ENCODE results near the gene CHD2. TPM values are rescaled to one million over a fixed set of nuclear protein-coding genes. Genes with fewer than 3 reads are reported as not detected.

The CHD2 gene
- total RNA-seq, 2 experiments from 2014 or later, result 129 to 148 TPM

DNA sequence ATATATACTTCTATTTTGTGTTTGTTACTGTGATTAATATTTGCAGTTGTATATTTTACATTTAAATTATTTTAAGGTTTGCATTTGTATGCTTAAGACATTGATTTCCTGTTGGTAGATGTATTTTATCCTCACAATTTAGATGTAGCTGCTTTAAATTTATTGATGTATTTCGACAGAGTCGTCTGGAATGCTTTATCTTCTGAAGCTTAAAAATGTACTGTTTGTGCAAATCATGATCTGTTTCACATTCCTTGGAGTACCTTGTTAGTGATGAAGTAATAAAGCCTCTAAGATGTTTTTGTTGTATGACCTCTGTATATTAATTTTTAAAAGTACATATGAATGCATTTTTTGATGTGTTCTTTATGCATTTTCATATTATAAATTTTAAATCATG, 1.9 kb downstream of the CHD2 start:
- POLR2A ChIA-PET, result interaction anchor here (1.3 to 4.9 kb wide), 3 partner anchors 17 to 91 kb away, joined by 3 to 56 read pairs (median 12); no protein-coding TSS in a partner anchor
- H3K27me3 Mint-ChIP-seq, result no peaks in the 10 kb centered on the region
- peaks cover 58% of the 10 kb centered on the region for H3K4me1 Mint-ChIP-seq

DNA sequence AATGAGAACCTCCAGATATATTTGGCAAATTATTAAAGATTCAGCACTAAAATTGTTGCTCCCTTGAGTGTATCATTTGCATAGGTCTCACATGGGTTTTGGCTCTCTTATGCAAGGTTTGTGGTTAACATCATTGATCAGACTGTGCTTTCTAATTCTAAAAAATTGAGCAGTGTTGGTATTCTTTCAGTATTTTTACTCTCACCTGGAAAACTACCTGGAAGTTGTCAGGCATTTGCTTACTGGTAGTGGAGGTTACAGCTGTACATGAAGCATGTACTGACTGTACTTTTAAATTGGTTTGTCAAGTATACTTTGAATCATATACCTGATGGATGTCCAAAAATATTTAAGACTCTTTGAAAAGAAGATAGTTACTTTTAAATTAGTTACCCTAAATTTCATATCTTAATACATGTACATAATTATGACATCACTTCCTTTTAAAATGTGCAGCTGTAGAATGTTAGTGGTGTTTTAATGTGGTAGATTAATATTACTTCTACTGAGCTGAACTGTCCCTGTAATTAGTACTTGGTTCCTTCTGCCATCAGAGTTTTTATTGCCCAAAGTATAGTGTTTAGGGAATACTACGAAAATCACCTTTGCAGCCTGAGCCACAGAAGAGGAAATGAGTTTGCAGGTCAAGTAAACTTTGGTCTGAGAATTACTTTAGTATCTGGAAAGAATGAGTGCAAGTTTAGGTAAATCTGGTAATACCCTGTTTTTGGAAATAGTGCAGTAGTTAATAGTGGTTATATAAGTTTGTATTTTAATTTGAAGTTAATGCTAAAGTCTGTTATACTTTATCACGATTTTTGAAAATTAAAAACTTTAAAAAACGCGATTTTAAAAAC, 2.8 kb downstream of the CHD2 start:
- Mint-ChIP-seq H3K9me3 (peaks cover 7% of the 10 kb centered on the region), H3K4me3 (peak overlapping the region; percentile 80), H3K36me3 (ENCODE audit: low read depth) (peaks cover 68% of the 10 kb centered on the region), H3K27me3 (no peaks in the 10 kb centered on the region), H3K4me1 (peaks cover 59% of the 10 kb centered on the region), H3K27ac (peak overlapping the region; percentile 99)
- ChIA-PET CTCF (interaction anchor here (3.0 kb wide), 1 partner anchor 94 kb away, joined by 26 read pairs; no protein-coding TSS in a partner anchor), POLR2A (interaction anchor here (0.5 to 4.9 kb wide), 5 partner anchors 18 to 92 kb away, joined by 3 to 56 read pairs (median 5); no protein-coding TSS in a partner anchor)
- DNase-seq, result no peak

More for the DNA sequence above, 1.9 kb downstream of the CHD2 start:
- Mint-ChIP-seq H3K9me3 (peaks cover 12% of the 10 kb centered on the region), H3K36me3 (ENCODE audit: low read depth) (peaks cover 72% of the 10 kb centered on the region), H3K4me3 (peak overlapping the region; percentile 80), H3K27ac (peak overlapping the region; percentile 100)
- no peak for DNase-seq
- CTCF ChIA-PET, result interaction anchor here (3.0 kb wide), 1 partner anchor 93 kb away, joined by 26 read pairs; no protein-coding TSS in a partner anchor

DNA sequence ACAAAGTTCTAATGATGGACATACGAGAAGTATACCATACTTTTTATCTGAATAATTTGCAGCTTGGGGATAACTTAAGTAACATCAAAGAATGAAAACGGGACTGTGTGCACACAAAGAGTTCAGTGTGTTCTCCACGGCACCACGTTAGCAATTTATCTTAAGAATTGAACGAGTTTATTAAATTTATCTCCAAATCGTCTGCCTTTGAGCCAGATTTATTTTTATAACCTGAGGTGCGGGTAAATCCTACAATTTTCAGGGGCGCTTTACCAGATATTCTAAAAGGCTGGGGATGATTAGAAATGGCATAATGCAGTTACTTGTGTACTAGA, 3.5 kb downstream of the CHD2 start:
- H3K27ac Mint-ChIP-seq, result peak overlapping the region; percentile 99
- peaks cover 7% of the 10 kb centered on the region for H3K9me3 Mint-ChIP-seq

DNA sequence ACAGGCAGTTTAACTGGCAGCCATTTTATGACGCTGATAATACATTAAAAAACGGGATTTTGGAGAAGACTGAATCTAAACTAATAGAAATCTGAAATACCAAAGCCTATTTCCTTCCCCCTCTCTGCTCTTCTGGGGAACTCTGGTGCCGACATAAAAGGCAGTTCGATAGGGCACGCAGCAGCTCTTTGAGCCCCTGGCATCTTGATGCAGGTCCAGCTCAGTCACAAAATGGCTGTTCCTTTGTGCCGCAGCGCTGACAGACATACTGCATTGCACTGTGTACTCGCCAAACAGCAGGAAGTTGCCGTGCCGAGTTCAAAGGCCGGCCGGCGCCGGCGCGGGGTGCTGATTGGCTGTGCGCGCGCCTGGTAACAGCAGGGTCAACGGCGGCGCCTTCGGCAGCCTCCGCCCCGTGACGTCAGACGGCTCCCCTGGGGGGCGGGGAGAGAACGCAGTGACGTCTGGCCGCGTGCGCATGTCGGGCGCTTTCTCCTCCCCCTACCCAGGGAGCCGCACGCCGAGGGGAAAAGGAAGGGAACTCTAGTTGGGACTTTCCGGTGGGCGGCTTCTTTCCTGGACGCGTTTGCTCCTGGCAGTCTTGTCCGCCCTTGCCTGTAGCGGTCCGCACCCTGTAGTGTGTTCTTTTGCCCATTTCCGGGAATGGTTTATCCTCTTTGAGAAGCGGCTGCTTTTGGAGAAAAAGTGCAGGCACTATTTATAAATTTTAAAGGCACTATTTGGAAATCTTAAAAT, 4.0 kb downstream of the CHD2 start:
- Mint-ChIP-seq H3K27ac (peak overlapping the region; percentile 99), H3K4me3 (peak overlapping the region; percentile 80), H3K27me3 (no peaks in the 10 kb centered on the region), H3K9me3 (peaks cover 4% of the 10 kb centered on the region), H3K4me1 (peaks cover 59% of the 10 kb centered on the region), H3K36me3 (ENCODE audit: low read depth) (peaks cover 65% of the 10 kb centered on the region)
- CTCF ChIA-PET, result interaction anchor here (0.9 to 3.0 kb wide), 3 partner anchors 10 to 95 kb away, joined by 3 to 26 read pairs (median 4); no protein-coding TSS in a partner anchor
- peak; percentile 99 for DNase-seq
- POLR2A ChIA-PET, result interaction anchor here (0.6 to 4.9 kb wide), 4 partner anchors 15 to 96 kb away, joined by 3 to 56 read pairs (median 6); no protein-coding TSS in a partner anchor

More for the DNA sequence above, 3.5 kb downstream of the CHD2 start:
- POLR2A ChIA-PET, result interaction anchor here (0.9 to 4.9 kb wide), 3 partner anchors 15 to 71 kb away, joined by 3 to 56 read pairs (median 7); no protein-coding TSS in a partner anchor
- H3K4me3 Mint-ChIP-seq, result peak overlapping the region; percentile 80
- CTCF ChIA-PET, result interaction anchor here (1.0 to 3.0 kb wide), 2 partner anchors 10 to 95 kb away, joined by 3 to 26 read pairs; no protein-coding TSS in a partner anchor
- H3K27me3 Mint-ChIP-seq, result no peaks in the 10 kb centered on the region
- DNase-seq, result no peak
- H3K4me1 Mint-ChIP-seq, result peaks cover 59% of the 10 kb centered on the region
- peaks cover 67% of the 10 kb centered on the region for H3K36me3 Mint-ChIP-seq (ENCODE audit: low read depth)

DNA sequence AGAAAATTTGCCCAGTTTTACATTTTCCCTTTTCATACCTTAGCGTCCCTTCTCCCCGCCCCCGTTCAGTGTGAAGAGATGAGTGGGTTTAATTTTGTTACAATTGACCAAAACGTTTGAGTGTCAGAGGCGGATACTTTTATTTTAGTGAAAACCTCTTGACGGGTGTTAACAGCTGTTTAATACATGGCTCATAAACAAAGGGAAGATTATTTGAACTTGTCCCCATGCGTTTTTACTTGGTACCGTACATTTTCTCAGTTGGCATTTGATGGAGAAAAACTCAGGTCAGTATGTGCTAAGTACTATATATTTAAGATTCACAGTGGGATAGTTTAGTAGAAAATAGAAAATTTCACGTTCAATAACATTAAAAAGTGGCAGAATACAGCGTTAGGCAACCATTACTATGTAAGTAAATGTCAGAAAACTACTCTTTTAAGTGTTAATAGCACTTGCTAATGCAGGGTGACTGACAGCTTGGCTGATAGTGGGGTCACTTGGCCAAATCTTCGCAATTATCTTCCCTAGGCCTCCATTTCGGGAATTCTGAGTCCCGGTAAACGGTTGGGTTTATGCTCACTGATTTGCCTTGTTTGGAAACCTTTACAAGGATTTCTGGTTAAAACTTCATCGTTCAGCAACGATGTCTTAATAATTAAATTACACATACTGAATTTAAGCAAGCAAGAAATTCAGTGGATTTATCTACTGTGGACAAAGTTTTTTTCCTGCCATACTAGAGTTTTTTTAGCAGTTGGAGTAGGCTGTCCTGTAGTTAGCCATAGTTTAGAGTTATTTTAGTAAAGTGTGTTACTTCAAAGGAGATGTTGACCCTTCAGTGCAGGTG, 4.8 kb downstream of the CHD2 start:
- ChIA-PET CTCF (interaction anchor here (0.7 to 5.8 kb wide), 4 partner anchors 38 to 95 kb away, joined by 3 to 53 read pairs (median 4); no protein-coding TSS in a partner anchor), POLR2A (interaction anchor here (0.6 to 1.3 kb wide), 3 partner anchors 16 to 108 kb away, joined by 3 to 7 read pairs (median 4); no protein-coding TSS in a partner anchor)
- peaks cover 61% of the 10 kb centered on the region for H3K4me1 Mint-ChIP-seq
- peak overlapping the region; percentile 99 for H3K27ac Mint-ChIP-seq
- H3K9me3 Mint-ChIP-seq, result no peaks in the 10 kb centered on the region
- peak overlapping the region; percentile 80 for H3K4me3 Mint-ChIP-seq
- H3K27me3 Mint-ChIP-seq, result no peaks in the 10 kb centered on the region
- no peak for DNase-seq
- H3K36me3 Mint-ChIP-seq (ENCODE audit: low read depth), result peaks cover 67% of the 10 kb centered on the region

DNA sequence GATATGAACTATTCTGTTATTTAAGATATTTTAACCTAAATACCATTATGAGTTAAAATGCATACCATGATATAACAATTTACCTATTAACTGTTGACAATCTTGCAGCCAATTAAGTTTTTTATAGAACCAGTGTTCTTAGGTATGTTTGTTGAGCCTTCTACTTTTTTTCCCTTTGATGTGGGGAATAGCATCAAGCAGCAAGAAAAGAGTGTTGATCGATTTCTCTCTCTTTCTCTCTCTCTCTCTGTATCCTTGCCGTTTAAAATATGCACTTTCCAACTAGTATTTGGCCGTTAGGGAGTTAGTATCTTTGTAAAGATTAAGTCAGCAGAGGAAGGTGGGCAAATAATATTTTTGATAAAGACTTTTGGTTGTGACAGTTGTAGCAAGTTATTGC, 5.9 kb downstream of the CHD2 start:
- POLR2A ChIA-PET, result interaction anchor here (0.8 to 2.3 kb wide), 2 partner anchors 23 to 73 kb away, joined by 4 to 15 read pairs; no protein-coding TSS in a partner anchor
- peaks cover 64% of the 10 kb centered on the region for H3K36me3 Mint-ChIP-seq (ENCODE audit: low read depth)
- no peaks in the 10 kb centered on the region for H3K9me3 Mint-ChIP-seq
- peak overlapping the region; percentile 80 for H3K4me3 Mint-ChIP-seq
- no peaks in the 10 kb centered on the region for H3K27me3 Mint-ChIP-seq
- CTCF ChIA-PET, result interaction anchor here (0.7 to 5.8 kb wide), 6 partner anchors 19 to 100 kb away, joined by 3 to 53 read pairs (median 4); no protein-coding TSS in a partner anchor
- no peak for DNase-seq
- H3K4me1 Mint-ChIP-seq, result peaks cover 68% of the 10 kb centered on the region
- peak overlapping the region; percentile 99 for H3K27ac Mint-ChIP-seq

DNA sequence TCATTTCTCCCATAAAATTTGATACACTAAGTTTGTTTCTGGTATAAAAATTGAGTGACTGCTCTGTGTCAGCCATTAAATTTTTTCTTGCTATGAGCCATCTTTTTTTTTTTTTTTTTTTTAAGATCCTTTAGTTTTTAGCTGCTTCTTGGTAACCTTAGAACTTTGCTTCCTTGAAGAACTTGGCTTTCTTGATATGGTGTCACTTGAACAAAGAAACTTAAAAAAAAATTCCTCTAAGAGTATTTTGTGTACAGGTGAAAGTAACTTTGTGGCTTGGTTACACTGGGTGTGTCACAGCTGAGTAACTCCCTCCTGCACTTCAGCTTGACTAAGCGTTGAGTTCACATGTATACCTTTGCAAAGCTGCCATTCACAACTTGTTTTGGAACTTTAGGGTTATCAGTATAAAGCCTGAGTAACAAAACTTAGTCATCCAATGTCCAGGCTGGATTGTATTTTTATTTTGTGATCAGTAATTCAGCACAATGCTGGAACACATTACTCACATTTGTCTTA, 6.5 kb downstream of the CHD2 start:
- ChIA-PET POLR2A (interaction anchor here (0.5 to 2.3 kb wide), 7 partner anchors 22 to 1381 kb away, joined by 3 to 15 read pairs (median 4); no protein-coding TSS in a partner anchor), CTCF (interaction anchor here (0.6 to 5.8 kb wide), 8 partner anchors 12 to 251 kb away, joined by 3 to 53 read pairs (median 6); no protein-coding TSS in a partner anchor)
- Mint-ChIP-seq H3K9me3 (no peaks in the 10 kb centered on the region), H3K4me1 (peaks cover 74% of the 10 kb centered on the region), H3K36me3 (ENCODE audit: low read depth) (peaks cover 65% of the 10 kb centered on the region), H3K27me3 (no peaks in the 10 kb centered on the region), H3K27ac (peak overlapping the region; percentile 99), H3K4me3 (peak overlapping the region; percentile 80)
- peak; percentile 72 for DNase-seq

DNA sequence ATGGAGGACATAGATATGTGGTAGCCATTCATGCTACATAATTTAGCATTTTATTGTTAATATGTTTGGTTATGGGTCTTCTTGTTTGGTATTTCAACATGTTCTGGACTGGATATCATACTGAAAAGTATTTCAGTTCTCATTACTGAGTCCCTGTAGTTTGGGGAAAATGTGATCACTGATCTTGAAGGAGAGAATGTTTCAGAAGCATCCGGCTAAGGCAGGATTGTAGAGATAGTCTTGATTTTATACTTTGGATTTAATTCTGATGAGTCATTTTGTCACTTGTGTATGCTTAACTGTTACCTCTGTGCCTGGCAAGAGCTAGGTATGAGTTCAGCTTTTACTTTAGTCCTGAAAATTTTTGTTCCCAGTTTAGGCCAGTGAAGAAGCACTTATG, 7.1 kb downstream of the CHD2 start:
- Mint-ChIP-seq H3K27me3 (no peaks in the 10 kb centered on the region), H3K4me1 (peaks cover 80% of the 10 kb centered on the region), H3K9me3 (no peaks in the 10 kb centered on the region), H3K36me3 (ENCODE audit: low read depth) (peaks cover 68% of the 10 kb centered on the region), H3K27ac (peak overlapping the region; percentile 99), H3K4me3 (peak overlapping the region; percentile 80)
- DNase-seq, result no peak
- POLR2A ChIA-PET, result interaction anchor here (0.5 to 2.3 kb wide), 10 partner anchors 9 to 1381 kb away, joined by 3 to 15 read pairs (median 4); no protein-coding TSS in a partner anchor
- CTCF ChIA-PET, result interaction anchor here (0.6 to 5.8 kb wide), 13 partner anchors 11 to 250 kb away, joined by 3 to 53 read pairs (median 5); no protein-coding TSS in a partner anchor

DNA sequence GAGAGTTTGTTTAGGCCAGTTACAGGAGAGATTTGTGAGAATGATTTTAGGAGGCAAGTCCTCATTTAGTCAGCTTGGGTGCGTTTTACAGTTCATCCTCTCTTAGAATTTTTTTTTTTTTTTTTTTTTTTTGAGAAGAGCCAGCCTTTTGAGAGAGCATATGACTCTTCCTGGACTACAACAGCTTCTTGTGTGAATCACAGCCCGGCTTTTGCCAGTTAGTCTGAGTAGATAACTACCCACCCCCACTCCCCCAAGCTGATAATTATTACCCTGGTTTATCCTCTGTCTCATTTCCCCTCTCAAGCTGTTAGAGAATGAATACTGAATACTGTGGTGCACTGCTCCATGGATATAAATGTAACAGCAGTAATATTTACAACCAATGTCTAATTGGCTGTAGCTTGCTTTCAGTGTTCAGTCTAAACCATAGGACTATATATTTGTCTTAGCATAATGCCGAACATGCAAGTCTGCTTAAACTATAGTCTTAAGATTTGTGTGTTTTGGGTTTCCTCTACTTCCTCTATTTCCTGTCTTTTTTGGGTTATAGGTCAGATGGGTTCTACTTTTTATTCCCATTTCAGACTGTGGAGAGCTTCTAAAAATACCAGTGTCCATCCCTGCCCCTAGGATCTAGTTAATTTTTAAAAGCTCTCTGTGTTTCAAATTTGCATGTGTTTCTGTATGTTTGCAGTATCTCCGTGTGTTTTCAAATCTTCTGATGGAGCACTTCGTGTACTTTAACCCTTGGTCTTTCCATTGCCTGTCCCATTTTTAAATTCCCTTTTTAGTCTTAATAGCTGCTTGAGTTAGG, 8.0 kb downstream of the CHD2 start:
- Mint-ChIP-seq H3K4me3 (peak overlapping the region; percentile 80), H3K27me3 (no peaks in the 10 kb centered on the region), H3K36me3 (ENCODE audit: low read depth) (peaks cover 69% of the 10 kb centered on the region), H3K9me3 (no peaks in the 10 kb centered on the region), H3K4me1 (peaks cover 82% of the 10 kb centered on the region), H3K27ac (peak overlapping the region; percentile 99)
- ChIA-PET POLR2A (interaction anchor here (0.5 to 2.3 kb wide), 11 partner anchors 8 to 530 kb away, joined by 3 to 15 read pairs (median 4); no protein-coding TSS in a partner anchor), CTCF (interaction anchor here (0.6 to 5.8 kb wide), 14 partner anchors 8 to 98 kb away, joined by 3 to 53 read pairs (median 5); partner anchors contain the start of gene CHD2)
- DNase-seq, result no peak

DNA sequence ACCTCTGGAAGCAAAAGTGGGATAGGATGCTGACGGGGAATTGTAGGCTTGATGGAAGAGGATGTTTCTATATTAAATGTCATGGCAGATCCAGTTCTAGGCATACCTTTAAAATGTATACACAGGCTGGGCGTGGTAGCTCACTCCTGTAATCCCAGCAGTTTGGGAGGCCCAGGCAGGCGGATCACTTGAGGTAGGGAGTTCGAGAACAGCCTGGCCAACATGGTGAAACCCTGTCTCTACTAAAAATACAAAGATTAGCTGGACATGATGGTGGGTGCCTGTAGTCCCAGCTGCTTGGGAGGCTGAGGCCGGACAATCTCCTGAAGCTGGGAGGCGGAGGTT, 8.6 kb downstream of the CHD2 start:
- Mint-ChIP-seq H3K36me3 (ENCODE audit: low read depth) (peaks cover 69% of the 10 kb centered on the region), H3K27ac (peak overlapping the region; percentile 99), H3K9me3 (no peaks in the 10 kb centered on the region), H3K27me3 (no peaks in the 10 kb centered on the region), H3K4me3 (peak overlapping the region; percentile 80), H3K4me1 (peaks cover 86% of the 10 kb centered on the region)
- ChIA-PET POLR2A (interaction anchor here (0.5 to 2.0 kb wide), 2 partner anchors 24 to 100 kb away, joined by 6 to 9 read pairs; no protein-coding TSS in a partner anchor), CTCF (interaction anchor here (1.0 to 5.8 kb wide), 7 partner anchors 9 to 99 kb away, joined by 3 to 53 read pairs (median 7); partner anchors contain the start of gene CHD2)
- DNase-seq, result no peak

All from activated CD4-positive, alpha-beta T cell treated with anti-CD3 and anti-CD28 coated beads, Interleukin-2, amount 10 ng/mL, durations not matched to agents 7 days and 5 days (primary cell).